ENCODE results near the gene SLC25A38.

DNA sequence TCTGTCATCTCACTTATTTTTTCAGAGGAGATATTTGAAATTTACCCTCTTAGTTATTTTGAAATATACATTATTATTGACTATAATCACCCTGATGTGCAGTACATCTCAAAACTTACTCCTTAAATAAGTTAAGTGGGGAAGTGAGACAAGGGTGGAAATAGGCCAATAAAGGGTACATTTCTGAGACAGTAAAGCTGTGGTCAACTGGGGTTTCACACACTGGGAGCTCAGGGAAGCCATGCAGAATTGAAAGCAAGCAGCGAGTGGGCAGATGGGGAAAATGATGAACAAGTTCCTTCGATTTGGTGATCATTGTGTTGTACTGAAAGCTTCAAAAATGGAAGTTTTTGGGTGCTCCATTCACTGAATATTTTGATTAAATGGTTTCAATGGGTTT, 62.8 kb downstream of the SLC25A38 start:
- TF ChIP-seq, protein P1, sequence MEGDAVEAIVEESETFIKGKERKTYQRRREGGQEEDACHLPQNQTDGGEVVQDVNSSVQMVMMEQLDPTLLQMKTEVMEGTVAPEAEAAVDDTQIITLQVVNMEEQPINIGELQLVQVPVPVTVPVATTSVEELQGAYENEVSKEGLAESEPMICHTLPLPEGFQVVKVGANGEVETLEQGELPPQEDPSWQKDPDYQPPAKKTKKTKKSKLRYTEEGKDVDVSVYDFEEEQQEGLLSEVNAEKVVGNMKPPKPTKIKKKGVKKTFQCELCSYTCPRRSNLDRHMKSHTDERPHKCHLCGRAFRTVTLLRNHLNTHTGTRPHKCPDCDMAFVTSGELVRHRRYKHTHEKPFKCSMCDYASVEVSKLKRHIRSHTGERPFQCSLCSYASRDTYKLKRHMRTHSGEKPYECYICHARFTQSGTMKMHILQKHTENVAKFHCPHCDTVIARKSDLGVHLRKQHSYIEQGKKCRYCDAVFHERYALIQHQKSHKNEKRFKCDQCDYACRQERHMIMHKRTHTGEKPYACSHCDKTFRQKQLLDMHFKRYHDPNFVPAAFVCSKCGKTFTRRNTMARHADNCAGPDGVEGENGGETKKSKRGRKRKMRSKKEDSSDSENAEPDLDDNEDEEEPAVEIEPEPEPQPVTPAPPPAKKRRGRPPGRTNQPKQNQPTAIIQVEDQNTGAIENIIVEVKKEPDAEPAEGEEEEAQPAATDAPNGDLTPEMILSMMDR (IDR thresholded peaks at IDR 0.05; ENCODE audit: low read depth, low read length, poor library complexity, severe bottlenecking) = no peak
- no peak for TF ChIP-seq EZH2phosphoT487 (IDR thresholded peaks at IDR 0.05; ENCODE audit: borderline replicate concordance, low read length)
